ENCODE measurements around the gene FOSL2. TPM values are rescaled to one million over a fixed set of nuclear protein-coding genes. Genes with fewer than 3 reads are reported as not detected.

Gene FOSL2
- total RNA-seq, 1 experiment from 2014 or later = 53.7 TPM

GRCh38 chr2:28350196-28350595 is 42.5 kb upstream of the FOSL2 start:
- Mint-ChIP-seq H3K4me3 (ENCODE audit: low read depth, unreplicated experiment) (no peak overlapping the region), H3K4me1 (ENCODE audit: low read depth, unreplicated experiment) (no peaks in the 10 kb centered on the region), H3K9me3 (ENCODE audit: low read depth, unreplicated experiment) (no peaks in the 10 kb centered on the region), H3K36me3 (ENCODE audit: insufficient read depth, unreplicated experiment) (no peaks in the 10 kb centered on the region), H3K27me3 (ENCODE audit: unreplicated experiment) (no peaks in the 10 kb centered on the region), H3K27ac (ENCODE audit: unreplicated experiment) (no peak overlapping the region)
- no TSS peak for BruUV-seq (replicated peaks)
- no peak for DNase-seq
- CTCF ChIA-PET = interaction anchor here (0.8 to 1.1 kb wide), 2 partner anchors 16 to 125 kb away, joined by 3 to 4 read pairs; no protein-coding TSS in a partner anchor
- no peak for TF ChIP-seq CTCF (IDR thresholded peaks at IDR 0.05; ENCODE audit: unreplicated experiment)
- intact Hi-C loops (cut with micrococcal nuclease; ENCODE audit: unreplicated experiment) = no loop called here

DNA sequence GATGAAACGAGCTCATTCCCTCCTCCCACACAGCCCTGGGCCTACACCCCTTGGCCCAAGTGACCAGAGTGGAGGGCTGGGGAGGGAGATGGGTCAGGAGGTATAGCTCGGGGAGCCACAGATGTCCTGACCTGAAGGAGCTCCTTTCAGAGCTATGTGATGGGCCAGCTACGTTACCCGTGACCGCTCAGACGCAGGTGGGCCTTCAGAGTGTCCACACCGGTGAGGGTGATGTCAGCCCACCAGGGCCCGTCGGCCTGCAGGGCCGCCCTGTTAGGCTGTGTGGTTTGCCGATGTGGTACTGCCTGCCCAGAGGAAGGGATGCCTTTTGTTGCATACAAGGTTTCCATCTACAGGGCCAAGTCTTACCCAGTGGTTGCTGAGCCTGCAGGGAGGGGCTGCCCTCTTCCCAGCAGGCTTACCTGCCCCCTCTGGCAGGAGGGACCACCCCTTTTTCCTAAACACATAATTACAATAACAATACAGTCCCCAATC is 41.8 kb upstream of the FOSL2 start:
- no TSS peak for BruUV-seq (replicated peaks)
- CTCF ChIA-PET = interaction anchor here (0.6 to 1.1 kb wide), 3 partner anchors 16 to 126 kb away, joined by 3 to 4 read pairs (median 3); no protein-coding TSS in a partner anchor
- TF ChIP-seq CTCF (IDR thresholded peaks at IDR 0.05; ENCODE audit: unreplicated experiment) = no peak

GRCh38 chr2:28351621-28352020 is 41.0 kb upstream of the FOSL2 start:
- Mint-ChIP-seq H3K4me1 (ENCODE audit: low read depth, unreplicated experiment) (no peaks in the 10 kb centered on the region), H3K9me3 (ENCODE audit: low read depth, unreplicated experiment) (no peaks in the 10 kb centered on the region), H3K36me3 (ENCODE audit: insufficient read depth, unreplicated experiment) (peaks cover 5% of the 10 kb centered on the region), H3K27ac (ENCODE audit: unreplicated experiment) (no peak overlapping the region), H3K27me3 (ENCODE audit: unreplicated experiment) (no peaks in the 10 kb centered on the region), H3K4me3 (ENCODE audit: low read depth, unreplicated experiment) (no peak overlapping the region)
- TF ChIP-seq CTCF (IDR thresholded peaks at IDR 0.05; ENCODE audit: unreplicated experiment) = no peak
- intact Hi-C loops (cut with micrococcal nuclease; ENCODE audit: unreplicated experiment) = no loop called here
- DNase-seq = no peak
- CTCF ChIA-PET = no interaction called here
- no TSS peak for BruUV-seq (replicated peaks)

More for the DNA sequence above, 41.8 kb upstream of the FOSL2 start:
- intact Hi-C loops (cut with micrococcal nuclease; ENCODE audit: unreplicated experiment) = no loop called here
- no peak overlapping the region for H3K4me3 Mint-ChIP-seq (ENCODE audit: low read depth, unreplicated experiment)
- no peak for DNase-seq
- H3K27me3 Mint-ChIP-seq (ENCODE audit: unreplicated experiment) = no peaks in the 10 kb centered on the region
- peaks cover 3% of the 10 kb centered on the region for H3K36me3 Mint-ChIP-seq (ENCODE audit: insufficient read depth, unreplicated experiment)
- H3K27ac Mint-ChIP-seq (ENCODE audit: unreplicated experiment) = no peak overlapping the region
- H3K4me1 Mint-ChIP-seq (ENCODE audit: low read depth, unreplicated experiment) = no peaks in the 10 kb centered on the region
- H3K9me3 Mint-ChIP-seq (ENCODE audit: low read depth, unreplicated experiment) = no peaks in the 10 kb centered on the region

- CTCF ChIA-PET = no interaction called here
- no peak for TF ChIP-seq CTCF (IDR thresholded peaks at IDR 0.05; ENCODE audit: unreplicated experiment)
- peaks cover 5% of the 10 kb centered on the region for H3K36me3 Mint-ChIP-seq (ENCODE audit: insufficient read depth, unreplicated experiment)
- no TSS peak for BruUV-seq (replicated peaks)
- no peaks in the 10 kb centered on the region for H3K9me3 Mint-ChIP-seq (ENCODE audit: low read depth, unreplicated experiment)
- H3K27ac Mint-ChIP-seq (ENCODE audit: unreplicated experiment) = no peak overlapping the region
- DNase-seq = no peak
- no peaks in the 10 kb centered on the region for H3K27me3 Mint-ChIP-seq (ENCODE audit: unreplicated experiment)
- intact Hi-C loops (cut with micrococcal nuclease; ENCODE audit: unreplicated experiment) = no loop called here
- H3K4me1 Mint-ChIP-seq (ENCODE audit: low read depth, unreplicated experiment) = no peaks in the 10 kb centered on the region
- H3K4me3 Mint-ChIP-seq (ENCODE audit: low read depth, unreplicated experiment) = no peak overlapping the region
Observed at GRCh38 chr2:28352104-28352503, 40.6 kb upstream of the FOSL2 start.
